Trophoblast cell (in vitro differentiated cells and primary cell): ENCODE data around the gene MIOX.

ENCODE experiments used
- DNase-seq, 2 donors: peaks; one replicate each; pipeline ENCODE4 v3.0.0-alpha.2; 2016
- H2AFZ ChIP-seq: 2 replicates; pipeline ENCODE4 v1.6.1; 2013; ENCODE audit warnings: low read length, moderate library complexity, mild to moderate bottlenecking; ENCODE audit not compliant: insufficient read depth, poor library complexity
- H2AK5ac ChIP-seq: 2 replicates; pipeline ENCODE4 v1.6.1; 2013; ENCODE audit warnings: mild to moderate bottlenecking, low read length
- H2BK120ac ChIP-seq: 2 replicates; pipeline ENCODE4 v1.6.1; 2013; ENCODE audit warnings: low read length, mild to moderate bottlenecking, moderate library complexity; ENCODE audit not compliant: insufficient read depth, poor library complexity
- H2BK12ac ChIP-seq: 2 replicates; pipeline ENCODE4 v1.6.1; 2013; ENCODE audit warnings: mild to moderate bottlenecking, low read length, moderate library complexity
- H2BK5ac ChIP-seq: 2 replicates; pipeline ENCODE4 v1.6.1; 2013; ENCODE audit warnings: low read length, low read depth, moderate library complexity, mild to moderate bottlenecking; ENCODE audit not compliant: poor library complexity
- H3K14ac ChIP-seq: 2 replicates; pipeline ENCODE4 v1.6.1; 2013; ENCODE audit warnings: mild to moderate bottlenecking, low read length
- H3K18ac ChIP-seq: 2 replicates; pipeline ENCODE4 v1.6.1; 2013; ENCODE audit warnings: mild to moderate bottlenecking, low read length
- H3K23ac ChIP-seq: 2 replicates; pipeline ENCODE4 v1.6.1; 2013; ENCODE audit warnings: low read length
- H3K27ac ChIP-seq: 2 replicates; pipeline ENCODE4 v1.5.1; 2013; ENCODE audit warnings: low read depth, mild to moderate bottlenecking, inconsistent platforms, low read length, moderate library complexity
- H3K27me3 ChIP-seq: 2 replicates; pipeline ENCODE4 v1.6.1; 2013; ENCODE audit warnings: inconsistent platforms, mild to moderate bottlenecking, low read length, moderate library complexity; ENCODE audit not compliant: insufficient read depth
- H3K36me3 ChIP-seq, 2 experiments: 1 replicate in 1 of 2; 2 replicates in 1 of 2; pipeline ENCODE4 v1.6.1; 2013; ENCODE audit warnings: low read length in 2 of 2, mild to moderate bottlenecking in 2 of 2, moderate library complexity in 1 of 2; ENCODE audit not compliant: insufficient read depth in 2 of 2, control insufficient read depth in 1 of 2
- H3K4ac ChIP-seq: 2 replicates; pipeline ENCODE4 v1.6.1; 2013; ENCODE audit warnings: low read depth, mild to moderate bottlenecking, low read length, moderate library complexity
- H3K4me1 ChIP-seq, 2 experiments: 1 replicate in 1 of 2; 2 replicates in 1 of 2; pipeline ENCODE4 v1.6.1; 2013; ENCODE audit warnings: low read length in 2 of 2, mild to moderate bottlenecking in 2 of 2, moderate library complexity in 1 of 2; ENCODE audit not compliant: insufficient read depth in 2 of 2, control insufficient read depth in 1 of 2
- H3K4me2 ChIP-seq: 2 replicates; pipeline ENCODE4 v1.6.1; 2013; ENCODE audit warnings: inconsistent platforms, mild to moderate bottlenecking, low read length, moderate library complexity
- H3K4me3 ChIP-seq: 2 replicates; pipeline ENCODE4 v1.5.1; 2013; ENCODE audit warnings: mild to moderate bottlenecking, low read depth, low read length, inconsistent platforms
- H3K79me1 ChIP-seq: one replicate; pipeline ENCODE4 v1.6.1; 2013; ENCODE audit warnings: low read length
- H3K79me2 ChIP-seq: 2 replicates; pipeline ENCODE4 v1.6.1; 2013; ENCODE audit warnings: low read length, mild to moderate bottlenecking; ENCODE audit not compliant: control insufficient read depth, insufficient read depth, poor library complexity
- H3K9ac ChIP-seq: 2 replicates; pipeline ENCODE4 v1.6.1; 2013; ENCODE audit warnings: mild to moderate bottlenecking, low read length
- H3K9me3 ChIP-seq: 2 replicates; pipeline ENCODE4 v1.6.1; 2013; ENCODE audit warnings: low read depth, mild to moderate bottlenecking, control low read depth, inconsistent platforms, low read length; ENCODE audit not compliant: insufficient read depth
- H4K12ac ChIP-seq: 2 replicates; pipeline ENCODE4 v1.6.1; 2013; ENCODE audit warnings: low read depth, mild to moderate bottlenecking, low read length, moderate library complexity
- H4K8ac ChIP-seq: 2 replicates; pipeline ENCODE4 v1.6.1; 2013; ENCODE audit warnings: low read depth, mild to moderate bottlenecking, low read length, moderate library complexity
- H4K91ac ChIP-seq: one replicate; pipeline ENCODE4 v1.6.1; 2013; ENCODE audit warnings: low read depth, mild to moderate bottlenecking, low read length, moderate library complexity
- WGBS: extraction: QIAGEN DNeasy Blood & Tissue Kit; methylation state at CpG from one replicate; pipeline ENCODE4 v1.1.7; 2013; ENCODE audit warnings: missing lambda C conversion rate; ENCODE audit not compliant: insufficient read length, insufficient coverage; ENCODE audit errors: extremely low coverage; 5-methylcytosine and 5-hydroxymethylcytosine counted together

MIOX gene

GRCh38 chr22:50516891-50517290 lies 30.2 kb downstream of the MIOX start:
- no peaks in the 10 kb centered on the region for H3K27me3 ChIP-seq
- peaks cover 5 to 8% of the 10 kb centered on the region in 2 experiments for H3K4me1 ChIP-seq
- H2AFZ ChIP-seq: no peak overlapping the region
- no peak for DNase-seq
- no peak overlapping the region for H4K91ac ChIP-seq
- no peak overlapping the region for H3K4me2 ChIP-seq
- H3K4ac ChIP-seq: peak overlapping the region; percentile 16
- H3K79me1 ChIP-seq: no peaks in the 10 kb centered on the region
- no peak overlapping the region for H4K8ac ChIP-seq
- no peak overlapping the region for H3K23ac ChIP-seq
- H3K4me3 ChIP-seq: peak overlapping the region; percentile 2
- H3K27ac ChIP-seq: no peak overlapping the region
- H2BK5ac ChIP-seq: no peak overlapping the region
- H3K14ac ChIP-seq: no peak overlapping the region
- H3K36me3 ChIP-seq: peaks cover 44 to 51% of the 10 kb centered on the region in 2 experiments
- H3K79me2 ChIP-seq: no peaks in the 10 kb centered on the region
- no peak overlapping the region for H2BK120ac ChIP-seq
- no peaks in the 10 kb centered on the region for H3K9me3 ChIP-seq
- H3K18ac ChIP-seq: peak overlapping the region; percentile 28
- no CpG with 5 or more reads among the region's 16 CpGs for WGBS
- H3K9ac ChIP-seq: no peak overlapping the region
- H2AK5ac ChIP-seq: no peak overlapping the region
- no peak overlapping the region for H4K12ac ChIP-seq
- H2BK12ac ChIP-seq: no peak overlapping the region

GRCh38 chr22:50517495-50518260 lies 31.0 kb downstream of the MIOX start:
- Histone ChIP-seq H3K23ac (no peak overlapping the region), H2BK120ac (no peak overlapping the region), H2AK5ac (no peak overlapping the region), H3K27me3 (no peaks in the 10 kb centered on the region), H3K14ac (no peak overlapping the region), H2AFZ (no peak overlapping the region), H3K36me3 (peaks cover 52 to 57% of the 10 kb centered on the region in 2 experiments), H3K4ac (no peak overlapping the region), H3K18ac (no peak overlapping the region), H3K79me2 (no peaks in the 10 kb centered on the region), H3K9ac (no peak overlapping the region), H3K79me1 (no peaks in the 10 kb centered on the region), H3K4me3 (no peak overlapping the region), H4K12ac (no peak overlapping the region), H3K4me2 (no peak overlapping the region), H4K91ac (no peak overlapping the region), H3K9me3 (no peaks in the 10 kb centered on the region), H4K8ac (no peak overlapping the region), H3K4me1 (peaks cover 5 to 8% of the 10 kb centered on the region in 2 experiments), H2BK5ac (no peak overlapping the region), H3K27ac (no peak overlapping the region), H2BK12ac (no peak overlapping the region)
- no CpG with 5 or more reads among the region's 20 CpGs for WGBS
- no peak for DNase-seq

DNA sequence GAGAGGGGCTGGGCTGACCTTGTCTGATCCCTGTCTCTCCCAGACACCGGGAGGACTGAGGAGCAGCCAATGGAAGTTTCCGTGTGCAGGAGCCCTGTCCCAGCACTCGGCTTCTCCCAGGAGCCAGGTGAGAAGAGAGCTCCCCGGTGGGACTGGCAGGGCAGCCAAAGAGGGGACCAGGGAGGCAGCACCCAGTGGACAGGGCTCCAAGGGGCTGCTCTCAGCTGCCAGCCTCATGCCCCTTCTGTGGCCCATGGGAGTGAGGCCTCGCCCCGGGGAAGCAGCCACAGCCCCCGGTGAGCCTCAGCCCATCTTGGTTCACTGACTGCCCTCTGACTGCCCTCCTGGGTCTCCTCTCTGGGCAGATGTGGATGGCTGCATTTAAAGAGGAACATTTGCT lies 31.9 kb downstream of the MIOX start:
- Histone ChIP-seq H4K91ac (no peak overlapping the region), H3K36me3 (peaks cover 61 to 66% of the 10 kb centered on the region in 2 experiments), H3K4me3 (no peak overlapping the region), H3K23ac (no peak overlapping the region), H4K12ac (no peak overlapping the region), H3K9me3 (no peaks in the 10 kb centered on the region), H2BK5ac (no peak overlapping the region), H3K14ac (no peak overlapping the region), H3K4me2 (no peak overlapping the region), H3K4me1 (peaks cover 6 to 10% of the 10 kb centered on the region in 2 experiments), H4K8ac (no peak overlapping the region), H2AFZ (no peak overlapping the region), H3K27me3 (no peaks in the 10 kb centered on the region), H3K79me1 (no peaks in the 10 kb centered on the region), H3K9ac (no peak overlapping the region), H3K79me2 (no peaks in the 10 kb centered on the region), H3K27ac (no peak overlapping the region), H3K4ac (no peak overlapping the region), H2BK120ac (no peak overlapping the region), H2BK12ac (no peak overlapping the region), H3K18ac (no peak overlapping the region), H2AK5ac (no peak overlapping the region)
- WGBS: no CpG with 5 or more reads among the region's 7 CpGs
- DNase-seq: no peak

GRCh38 chr22:50519151-50519550 lies 32.5 kb downstream of the MIOX start:
- Histone ChIP-seq H3K4ac (no peak overlapping the region), H3K9me3 (no peaks in the 10 kb centered on the region), H3K79me1 (no peaks in the 10 kb centered on the region), H3K36me3 (peaks cover 65 to 72% of the 10 kb centered on the region in 2 experiments), H2AFZ (no peak overlapping the region), H3K79me2 (no peaks in the 10 kb centered on the region), H3K27ac (no peak overlapping the region), H2BK120ac (no peak overlapping the region), H3K27me3 (no peaks in the 10 kb centered on the region), H3K23ac (no peak overlapping the region), H3K4me1 (peaks cover 12 to 16% of the 10 kb centered on the region in 2 experiments), H3K4me3 (no peak overlapping the region), H4K91ac (no peak overlapping the region), H4K8ac (no peak overlapping the region), H3K4me2 (no peak overlapping the region), H2BK5ac (no peak overlapping the region), H4K12ac (no peak overlapping the region), H3K9ac (no peak overlapping the region), H3K18ac (no peak overlapping the region), H2AK5ac (no peak overlapping the region), H3K14ac (no peak overlapping the region), H2BK12ac (no peak overlapping the region)
- DNase-seq: no peak
- no CpG with 5 or more reads among the region's 8 CpGs for WGBS
